Measurements from ENCODE around the gene NUDT4B.
"Not testable (repeated sequence)": the region's sequence is repeated elsewhere in the genome, so short reads cannot be mapped to it uniquely, and the experiment has no call there.

Gene NUDT4B

DNA sequence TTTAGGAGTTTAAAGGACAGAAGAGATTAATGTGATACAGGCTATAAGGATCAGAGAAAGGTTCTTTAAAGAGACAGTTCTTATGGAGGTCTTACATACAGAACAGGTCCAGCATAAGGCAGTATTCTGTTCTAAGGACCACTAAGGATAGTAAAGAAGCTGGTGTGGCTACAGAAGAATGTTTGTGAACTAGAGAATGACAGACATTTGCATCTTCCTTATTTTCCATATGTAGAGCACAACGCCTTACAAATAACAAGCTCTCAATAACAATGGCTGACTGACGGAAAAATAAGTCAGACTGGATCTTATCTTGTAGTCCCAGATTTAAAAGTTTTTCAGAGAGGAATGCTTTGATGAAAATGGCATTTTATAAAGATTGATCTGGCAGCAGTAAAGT is 26.7 kb downstream of the NUDT4B start:
- H3K4me3 ChIP-seq (replicated peaks; ENCODE audit: low read depth, low read length); DNase-seq (ENCODE audit: low read depth): not testable (repeated sequence)

DNA sequence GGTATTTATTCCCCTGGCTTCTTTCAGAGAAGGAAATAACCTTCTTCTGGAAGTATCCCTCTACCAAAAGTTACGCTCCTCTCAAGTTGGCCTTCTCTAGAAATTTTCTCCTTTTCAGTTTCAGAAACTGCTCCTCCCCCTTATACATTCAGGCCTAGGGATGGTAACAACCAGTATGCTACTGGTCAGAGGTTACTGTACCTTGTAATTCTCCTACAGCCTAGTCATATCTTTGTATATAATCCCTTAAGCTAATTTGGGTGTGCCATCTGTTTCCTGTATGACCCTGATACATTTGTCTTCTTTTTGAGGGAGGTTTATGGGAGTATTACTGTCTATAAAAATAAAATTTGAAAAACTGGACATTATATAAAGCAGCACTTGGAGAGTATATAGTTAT is 29.1 kb downstream of the NUDT4B start:
- DNase-seq (ENCODE audit: low read depth); H3K4me3 ChIP-seq (replicated peaks; ENCODE audit: low read depth, low read length): not testable (repeated sequence)

DNA sequence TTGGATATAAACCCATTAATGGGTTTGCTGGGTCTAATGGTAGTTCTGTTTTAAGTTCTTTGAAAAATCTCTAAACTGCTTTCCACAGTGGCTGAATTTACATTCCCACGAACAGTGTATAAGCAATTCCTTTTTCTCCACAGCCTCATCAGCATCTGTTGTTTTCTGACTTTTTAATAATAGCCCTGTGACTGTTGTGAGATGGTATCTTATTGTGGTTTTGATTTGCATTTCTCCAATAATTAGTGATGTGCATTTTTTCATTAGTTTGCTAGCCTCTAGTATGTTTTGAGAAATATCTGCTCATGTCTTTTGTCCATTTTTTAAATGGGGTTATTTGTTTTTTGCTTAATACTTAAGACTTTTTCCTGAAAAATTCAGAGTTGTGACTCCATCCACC is 31.8 kb downstream of the NUDT4B start:
- H3K4me3 ChIP-seq (replicated peaks; ENCODE audit: low read depth, low read length); DNase-seq (ENCODE audit: low read depth): not testable (repeated sequence)

DNA sequence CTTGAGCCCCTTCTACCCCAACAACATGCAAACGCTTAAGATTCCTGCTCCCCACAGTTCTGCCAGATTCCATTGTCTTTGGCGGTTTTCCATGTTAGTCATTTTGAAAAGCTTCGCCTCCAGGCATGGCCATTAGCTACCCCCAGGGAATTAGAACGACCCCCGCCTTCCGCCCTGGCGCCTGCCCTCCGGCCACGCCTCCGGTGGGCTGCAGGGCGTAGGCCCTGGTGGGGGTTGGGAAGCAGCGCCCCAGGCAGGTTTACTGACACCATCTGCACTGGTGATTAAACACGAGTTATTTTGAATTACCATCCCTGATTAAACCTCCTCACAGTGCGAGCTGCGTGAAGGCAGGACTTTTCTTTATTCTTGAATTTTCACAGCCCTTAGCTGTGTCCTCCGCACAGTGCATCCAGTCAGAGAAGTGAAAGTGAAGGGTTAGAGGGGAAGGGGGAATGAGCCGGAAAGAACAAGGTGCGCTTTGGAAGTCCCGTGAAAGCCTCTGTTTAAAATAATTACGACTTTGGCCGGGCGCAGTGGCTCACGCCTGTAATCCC is 43.0 kb downstream of the NUDT4B start:
- not testable (repeated sequence) for H3K4me3 ChIP-seq (replicated peaks; ENCODE audit: low read depth, low read length); DNase-seq (ENCODE audit: low read depth)

DNA sequence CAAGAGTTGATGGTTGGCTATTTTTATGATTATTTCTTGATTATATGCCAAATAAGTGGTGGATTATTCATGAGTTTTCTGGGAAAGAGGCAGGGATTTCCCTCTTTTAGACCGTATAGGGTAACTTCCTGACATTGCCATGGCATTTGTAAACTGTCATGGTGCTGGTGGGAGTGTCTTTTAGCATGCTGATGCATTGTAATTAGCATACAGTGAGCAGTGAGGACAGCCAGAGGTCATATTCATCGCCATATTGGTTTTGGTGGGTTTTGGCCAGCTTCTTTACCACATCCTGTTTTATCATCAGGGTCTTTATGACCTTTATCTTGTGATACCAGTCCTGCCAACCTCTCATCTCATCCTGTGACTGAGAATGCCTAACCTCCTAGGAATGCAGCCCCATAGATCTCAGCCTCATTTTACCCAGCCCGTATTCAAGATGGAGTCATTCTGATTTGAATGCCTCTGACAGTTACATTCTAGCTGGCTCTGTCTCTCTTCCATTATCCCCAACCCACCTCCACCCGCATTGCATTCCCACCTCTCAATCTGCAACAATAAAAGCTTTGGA is 45.3 kb downstream of the NUDT4B start:
- not testable (repeated sequence) for DNase-seq (ENCODE audit: low read depth)

More for the DNA sequence above, 45.3 kb downstream of the NUDT4B start:
- H3K4me3 ChIP-seq (replicated peaks; ENCODE audit: low read depth, low read length) = not testable (repeated sequence)
